ENCODE measurements around the gene AIMP1.
"Not testable (repeated sequence)": the region's sequence is repeated elsewhere in the genome, so short reads cannot be mapped to it uniquely, and the experiment has no call there.

AIMP1 gene

GRCh38 chr4:106312997-106313522 is 3.3 kb upstream of the AIMP1 start:
- TF ChIP-seq CTCF (conservative IDR thresholded peaks at IDR 0.05), result no peak
- no peak overlapping the region for H3K27ac ChIP-seq

GRCh38 chr4:106314960-106315359 is 1.4 kb upstream of the AIMP1 start:
- peak overlapping the region; percentile 97 for H3K27ac ChIP-seq
- no peak for TF ChIP-seq CTCF (conservative IDR thresholded peaks at IDR 0.05)

GRCh38 chr4:106315476-106315967 is 828 bp upstream of the AIMP1 start:
- TF ChIP-seq CTCF (conservative IDR thresholded peaks at IDR 0.05), result no peak
- peak overlapping the region; percentile 97 for H3K27ac ChIP-seq

GRCh38 chr4:106316773-106317409 is 541 bp downstream of the AIMP1 start:
- H3K27ac ChIP-seq, result peak overlapping the region; percentile 97
- TF ChIP-seq CTCF (conservative IDR thresholded peaks at IDR 0.05), result no peak

GRCh38 chr4:106317815-106318214 is 1.5 kb downstream of the AIMP1 start:
- no peak overlapping the region for H3K27ac ChIP-seq
- no peak for TF ChIP-seq CTCF (conservative IDR thresholded peaks at IDR 0.05)

- TF ChIP-seq CTCF (conservative IDR thresholded peaks at IDR 0.05), result no peak
- no peak overlapping the region for H3K27ac ChIP-seq
Observed at GRCh38 chr4:106318511-106318910, 2.2 kb downstream of the AIMP1 start.

- no peak for TF ChIP-seq CTCF (conservative IDR thresholded peaks at IDR 0.05)
- no peak overlapping the region for H3K27ac ChIP-seq
Observed at GRCh38 chr4:106320235-106320634, 3.9 kb downstream of the AIMP1 start.

- not testable (repeated sequence) for H3K27ac ChIP-seq
Observed at GRCh38 chr4:106321168-106321567, 4.8 kb downstream of the AIMP1 start.

GRCh38 chr4:106321814-106322213 is 5.5 kb downstream of the AIMP1 start:
- H3K27ac ChIP-seq, result not testable (repeated sequence)
